ENCODE measurements around the gene CACNA2D3. TPM values are rescaled to one million over a fixed set of nuclear protein-coding genes. Genes with fewer than 3 reads are reported as not detected.

CACNA2D3 gene
- total and polyA plus RNA-seq, 2 donors from 2014 or later = 5.7 to 11.2 TPM

DNA sequence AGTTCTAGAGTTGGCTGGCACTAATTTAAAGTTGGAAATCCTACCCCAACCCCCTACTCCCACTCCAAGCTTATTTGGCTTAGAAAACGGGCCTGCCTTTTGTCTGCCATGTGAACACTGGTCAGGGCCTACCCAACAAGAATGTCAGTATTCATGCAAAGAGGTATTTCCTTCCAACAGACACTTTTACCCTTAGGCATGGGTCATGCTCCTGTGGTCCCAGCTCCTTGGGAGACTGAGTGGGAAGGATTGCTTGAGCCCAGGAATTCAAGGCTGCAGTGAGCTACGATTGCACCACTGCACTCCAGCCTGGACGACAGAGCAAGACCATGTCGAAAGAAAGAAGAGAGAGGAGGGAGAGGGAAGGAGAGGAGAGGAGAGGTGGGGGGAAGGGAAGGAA, 943.0 kb downstream of the CACNA2D3 start:
- no peak overlapping the region for H3K27ac ChIP-seq (ENCODE audit: low read depth in 2 of 2, low read length in 2 of 2)
- intact Hi-C loops (cut with DNase I) = no loop called here
- no peaks in the 10 kb centered on the region for H3K4me1 ChIP-seq (ENCODE audit: control insufficient read depth in 2 of 3, insufficient read depth in 2 of 3, low read depth in 1 of 3, low read length in 3 of 3)
- H3K4me3 ChIP-seq (ENCODE audit: low read length in 3 of 3) = no peak overlapping the region
- no peaks in the 10 kb centered on the region for H3K9me3 ChIP-seq (ENCODE audit: control insufficient read depth in 2 of 3, insufficient read depth in 1 of 3, low read length in 3 of 3)
- FAIRE-seq (no peak), DNase-seq (peak in 2 of 5 donors; percentile 12 to 20)
- H3K9ac ChIP-seq (ENCODE audit: low read length in 3 of 3) = no peak overlapping the region
- H3K36me3 ChIP-seq (ENCODE audit: control insufficient read depth in 2 of 3, insufficient read depth in 3 of 3, low read length in 3 of 3) = no peaks in the 10 kb centered on the region
- TF ChIP-seq, protein P1, sequence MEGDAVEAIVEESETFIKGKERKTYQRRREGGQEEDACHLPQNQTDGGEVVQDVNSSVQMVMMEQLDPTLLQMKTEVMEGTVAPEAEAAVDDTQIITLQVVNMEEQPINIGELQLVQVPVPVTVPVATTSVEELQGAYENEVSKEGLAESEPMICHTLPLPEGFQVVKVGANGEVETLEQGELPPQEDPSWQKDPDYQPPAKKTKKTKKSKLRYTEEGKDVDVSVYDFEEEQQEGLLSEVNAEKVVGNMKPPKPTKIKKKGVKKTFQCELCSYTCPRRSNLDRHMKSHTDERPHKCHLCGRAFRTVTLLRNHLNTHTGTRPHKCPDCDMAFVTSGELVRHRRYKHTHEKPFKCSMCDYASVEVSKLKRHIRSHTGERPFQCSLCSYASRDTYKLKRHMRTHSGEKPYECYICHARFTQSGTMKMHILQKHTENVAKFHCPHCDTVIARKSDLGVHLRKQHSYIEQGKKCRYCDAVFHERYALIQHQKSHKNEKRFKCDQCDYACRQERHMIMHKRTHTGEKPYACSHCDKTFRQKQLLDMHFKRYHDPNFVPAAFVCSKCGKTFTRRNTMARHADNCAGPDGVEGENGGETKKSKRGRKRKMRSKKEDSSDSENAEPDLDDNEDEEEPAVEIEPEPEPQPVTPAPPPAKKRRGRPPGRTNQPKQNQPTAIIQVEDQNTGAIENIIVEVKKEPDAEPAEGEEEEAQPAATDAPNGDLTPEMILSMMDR (IDR thresholded peaks at IDR 0.05; ENCODE audit: borderline replicate concordance, extremely low read depth, insufficient read depth) = no peak
- no peaks in the 10 kb centered on the region for H3K27me3 ChIP-seq (ENCODE audit: control insufficient read depth, insufficient read depth, low read length)

DNA sequence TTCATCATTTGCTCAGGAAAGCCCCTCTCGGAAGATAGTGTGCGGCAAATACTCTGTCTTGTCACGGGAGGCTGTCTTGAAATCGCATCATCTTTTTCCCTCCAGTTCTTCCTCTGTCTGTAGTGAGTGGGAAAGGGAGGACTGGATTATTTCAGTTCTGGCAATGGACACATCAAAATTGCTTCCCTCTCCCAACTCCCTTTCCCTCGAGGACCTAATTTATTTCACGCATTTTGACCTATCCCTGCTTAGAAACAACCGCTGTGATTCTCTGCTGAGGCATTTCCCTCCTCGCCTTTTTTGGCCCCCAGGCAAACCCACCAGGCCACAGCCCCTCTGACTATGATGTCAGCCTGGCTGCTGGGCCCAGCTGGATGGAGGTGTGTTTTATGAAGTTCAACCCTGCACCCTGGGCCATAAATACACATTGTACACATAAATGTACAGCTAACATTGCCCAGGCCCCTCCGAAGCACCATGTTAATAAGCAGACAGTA, 944.2 kb downstream of the CACNA2D3 start:
- Histone ChIP-seq H3K9me3 (ENCODE audit: control insufficient read depth in 2 of 3, insufficient read depth in 1 of 3, low read length in 3 of 3) (no peaks in the 10 kb centered on the region), H3K27me3 (ENCODE audit: control insufficient read depth, insufficient read depth, low read length) (no peaks in the 10 kb centered on the region), H3K27ac (ENCODE audit: low read depth in 2 of 2, low read length in 2 of 2) (no peak overlapping the region), H3K4me3 (ENCODE audit: low read length in 3 of 3) (no peak overlapping the region), H3K9ac (ENCODE audit: low read length in 3 of 3) (no peak overlapping the region), H3K36me3 (ENCODE audit: control insufficient read depth in 2 of 3, insufficient read depth in 3 of 3, low read length in 3 of 3) (no peaks in the 10 kb centered on the region), H3K4me1 (ENCODE audit: control insufficient read depth in 2 of 3, insufficient read depth in 2 of 3, low read depth in 1 of 3, low read length in 3 of 3) (no peaks in the 10 kb centered on the region)
- DNase-seq (peak in 4 of 5 donors; percentile 53 to 78 (median 61)), FAIRE-seq (no peak)
- TF ChIP-seq, protein P1 (IDR thresholded peaks at IDR 0.05; ENCODE audit: borderline replicate concordance, extremely low read depth, insufficient read depth) = no peak
- intact Hi-C loops (cut with DNase I) = no loop called here

DNA sequence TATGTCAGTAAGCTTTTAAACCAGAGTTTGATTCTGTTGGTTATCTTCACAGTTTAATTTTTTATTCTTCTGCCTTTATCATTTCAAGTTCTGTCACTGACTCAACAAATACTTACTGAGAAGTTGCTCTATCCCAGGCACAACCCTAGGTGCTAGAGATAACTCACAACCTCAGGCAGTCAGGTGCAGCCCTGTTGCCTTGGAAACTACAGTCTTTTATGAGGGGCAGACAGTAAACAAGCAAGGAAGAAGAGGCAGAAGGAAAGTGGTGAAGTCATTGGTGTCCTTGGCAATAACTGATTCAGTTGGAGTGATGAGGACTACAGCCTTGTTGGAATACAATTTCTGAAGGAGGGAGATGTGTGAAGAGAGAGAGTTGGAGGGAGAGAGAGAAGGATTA, 947.6 kb downstream of the CACNA2D3 start:
- FAIRE-seq = no peak

More for the DNA sequence above, 947.6 kb downstream of the CACNA2D3 start:
- no peaks in the 10 kb centered on the region for H3K9me3 ChIP-seq (ENCODE audit: control insufficient read depth in 2 of 3, insufficient read depth in 1 of 3, low read length in 3 of 3)
- no peak overlapping the region for H3K27ac ChIP-seq (ENCODE audit: low read depth in 2 of 2, low read length in 2 of 2)
- TF ChIP-seq, protein P1 (IDR thresholded peaks at IDR 0.05; ENCODE audit: borderline replicate concordance, extremely low read depth, insufficient read depth) = no peak
- no peak overlapping the region for H3K9ac ChIP-seq (ENCODE audit: low read length in 3 of 3)
- no peaks in the 10 kb centered on the region for H3K36me3 ChIP-seq (ENCODE audit: control insufficient read depth in 2 of 3, insufficient read depth in 3 of 3, low read length in 3 of 3)
- H3K27me3 ChIP-seq (ENCODE audit: control insufficient read depth, insufficient read depth, low read length) = no peaks in the 10 kb centered on the region
- no peak overlapping the region for H3K4me3 ChIP-seq (ENCODE audit: low read length in 3 of 3)
- no peaks in the 10 kb centered on the region for H3K4me1 ChIP-seq (ENCODE audit: control insufficient read depth in 2 of 3, insufficient read depth in 2 of 3, low read depth in 1 of 3, low read length in 3 of 3)
- intact Hi-C loops (cut with DNase I) = no loop called here
- DNase-seq = no peak

All from kidney (tissue), 14 donors.